IMR-90 (cell line): ENCODE results near the gene CIDEA. TPM values are rescaled to one million over a fixed set of nuclear protein-coding genes. Genes with fewer than 3 reads are reported as not detected.

ENCODE experiments used
- ATAC-seq: fragments of 200-7000 bp; cut with Tn5 transposase; 2 replicates; pipeline ENCODE4 v1.9.1; 2020; ENCODE audit warnings: low read depth, mild to moderate bottlenecking, moderate library complexity
- BruUV-seq: library from RNA; stranded (reverse); fragments of 400-500 nt; replicated peaks from 2 replicates; lab custom pipeline; 2021; lab: Mats Ljungman, UMichigan
- CTCF ChIA-PET: fragments of 300-600 bp; formaldehyde crosslinking; extraction: SDS; loops from one replicate; lab custom pipeline; 2021; ENCODE audit warnings: antibody characterized with exemption; lab: Yijun Ruan, JAX
- POLR2A ChIA-PET: fragments of 300-600 bp; sonication (Branson Sonifier 250); formaldehyde crosslinking; loops from one replicate; lab custom pipeline; 2022; ENCODE audit warnings: antibody characterized with exemption; ENCODE audit not compliant: unreplicated experiment; lab: Charles Lee
- DNase-seq: peaks from one replicate; pipeline ENCODE4 v3.0.0; 2013
- H2AFZ ChIP-seq: replicated peaks from 2 replicates; pipeline ENCODE3; 2013; ENCODE audit warnings: low read length, mild to moderate bottlenecking; ENCODE audit not compliant: poor library complexity
- H2AK5ac ChIP-seq: 2 replicates; pipeline ENCODE4 v1.6.1; 2013; ENCODE audit warnings: low read depth, low read length, inconsistent platforms
- H2AK9ac ChIP-seq: replicated peaks from 2 replicates; pipeline ENCODE3; 2013; ENCODE audit warnings: mild to moderate bottlenecking, low read depth, low read length, moderate library complexity; ENCODE audit not compliant: poor library complexity
- H2BK120ac ChIP-seq: 2 replicates; pipeline ENCODE4 v1.6.1; 2013; ENCODE audit warnings: low read depth, low read length, inconsistent platforms
- H2BK15ac ChIP-seq: 3 replicates; pipeline ENCODE4 v1.6.1; 2013; ENCODE audit warnings: low read depth, low read length, inconsistent platforms
- H2BK20ac ChIP-seq: 2 replicates; pipeline ENCODE4 v1.6.1; 2013; ENCODE audit warnings: low read depth, mild to moderate bottlenecking, inconsistent platforms, low read length, moderate library complexity
- H2BK5ac ChIP-seq: 2 replicates; pipeline ENCODE4 v1.6.1; 2013; ENCODE audit warnings: mild to moderate bottlenecking, low read depth, low read length, inconsistent platforms; ENCODE audit not compliant: poor library complexity, severe bottlenecking
- H3K14ac ChIP-seq: replicated peaks from 2 replicates; pipeline ENCODE4 v1.6.1; 2013; ENCODE audit warnings: low read depth, low read length, inconsistent platforms
- H3K18ac ChIP-seq: 2 replicates; pipeline ENCODE4 v1.6.1; 2013; ENCODE audit warnings: low read depth, low read length, control low read depth
- H3K23ac ChIP-seq: 2 replicates; pipeline ENCODE4 v1.6.1; 2013; ENCODE audit warnings: low read depth, low read length, inconsistent platforms
- H3K27ac ChIP-seq: 2 replicates; pipeline ENCODE4 v1.5.1; 2013; ENCODE audit warnings: mild to moderate bottlenecking, control low read depth, low read length; ENCODE audit not compliant: insufficient read depth
- H3K27me3 ChIP-seq: 2 replicates; pipeline ENCODE4 v1.6.1; 2013; ENCODE audit warnings: low read length; ENCODE audit not compliant: control insufficient read depth, insufficient read depth
- H3K36me3 ChIP-seq: 2 replicates; pipeline ENCODE4 v1.6.1; 2013; ENCODE audit warnings: low read length, mixed read lengths; ENCODE audit not compliant: control insufficient read depth, insufficient read depth
- H3K4ac ChIP-seq: 2 replicates; pipeline ENCODE4 v1.6.1; 2013; ENCODE audit warnings: low read depth, low read length, inconsistent platforms
- H3K4me1 ChIP-seq: 2 replicates; pipeline ENCODE4 v1.6.1; 2013; ENCODE audit warnings: low read length, mixed read lengths; ENCODE audit not compliant: control insufficient read depth, insufficient read depth
- H3K4me2 ChIP-seq: 2 replicates; pipeline ENCODE4 v1.6.1; 2013; ENCODE audit warnings: low read depth, mild to moderate bottlenecking, control low read depth, low read length, moderate library complexity
- H3K4me3 ChIP-seq: 2 replicates; pipeline ENCODE4 v1.5.1; 2013; ENCODE audit warnings: low read depth, mild to moderate bottlenecking, control low read depth, low read length, moderate library complexity; ENCODE audit not compliant: insufficient read depth
- H3K56ac ChIP-seq: 2 replicates; pipeline ENCODE4 v1.6.1; 2013; ENCODE audit warnings: low read length, inconsistent platforms; ENCODE audit not compliant: insufficient read depth; ENCODE audit errors: extremely low read depth
- H3K79me1 ChIP-seq, 2 experiments: 2 replicates each; pipeline ENCODE4 v1.6.1; 2013; ENCODE audit warnings: low read length in 2 of 2, inconsistent platforms in 1 of 2, low read depth in 1 of 2
- H3K9ac ChIP-seq: 2 replicates; pipeline ENCODE4 v1.6.1; 2013; ENCODE audit warnings: low read depth, low read length, control low read depth
- H3K9me1 ChIP-seq: 2 replicates; pipeline ENCODE4 v1.6.1; 2013; ENCODE audit warnings: low read length, inconsistent platforms; ENCODE audit not compliant: insufficient read depth
- H3K9me3 ChIP-seq: 2 replicates; pipeline ENCODE4 v1.6.1; 2013; ENCODE audit warnings: low read length; ENCODE audit not compliant: control insufficient read depth, insufficient read depth
- H4K20me1 ChIP-seq: 2 replicates; pipeline ENCODE4 v1.6.1; 2013; ENCODE audit warnings: low read length, inconsistent platforms; ENCODE audit not compliant: insufficient read depth
- H4K5ac ChIP-seq: 2 replicates; pipeline ENCODE4 v1.6.1; 2013; ENCODE audit warnings: mild to moderate bottlenecking, low read depth, low read length, control low read depth
- H4K8ac ChIP-seq, 2 experiments: 2 replicates each; pipeline ENCODE4 v1.6.1; 2013; ENCODE audit warnings: low read depth in 2 of 2, low read length in 2 of 2, control low read depth in 1 of 2, inconsistent platforms in 1 of 2
- H4K91ac ChIP-seq: 2 replicates; pipeline ENCODE4 v1.6.1; 2013; ENCODE audit warnings: low read depth, low read length, inconsistent platforms; ENCODE audit not compliant: insufficient read depth
- POLR2A ChIP-seq: IDR thresholded peaks from 2 replicates; pipeline ENCODE4 v1.6.1; 2012; ENCODE audit warnings: mild to moderate bottlenecking, low read depth, low read length
- RFX5 ChIP-seq: IDR thresholded peaks from 2 replicates; pipeline ENCODE4 v1.8.0; 2012; ENCODE audit warnings: low read depth, mild to moderate bottlenecking, low read length, moderate library complexity
- WGBS, 2 experiments: methylation state at CpG; one replicate each; pipeline versions ENCODE4 v1.1.5 to v1.1.7; 2013; ENCODE audit warnings: missing lambda C conversion rate in 2 of 2; ENCODE audit not compliant: insufficient read length in 1 of 2; ENCODE audit errors: extremely low coverage in 2 of 2; 5-methylcytosine and 5-hydroxymethylcytosine counted together
- dilution Hi-C: fragments of 300-500 bp; cut with HindIII; formaldehyde crosslinking; loops from one replicate; pipeline ENCODE4 v1.14.3; 2018; ENCODE audit warnings: low sequenced_read_pairs; ENCODE audit not compliant: unreplicated experiment
- in situ Hi-C: fragments of 300-500 bp; cut with MboI; formaldehyde crosslinking; loops from 3 replicates; pipeline ENCODE4 v1.14.3; 2019; ENCODE audit warnings: low sequenced_read_pairs, inconsistent platforms, mixed read lengths
- intact Hi-C: fragments of 100-400 bp; cut with micrococcal nuclease; formaldehyde crosslinking; loops from 2 replicates; pipeline ENCODE4 v1.10.0; 2022
- polyA plus RNA-seq, 3 experiments: library from polyadenylated mRNA; depleted of rRNA; stranded (reverse); fragments of >200 nt; gene quantifications; 2 replicates each; pipeline ENCODE4 v1.2.3, GENCODE V29; 2012; ENCODE audit warnings: low replicate concordance in 1 of 3
- total RNA-seq: library from RNA; depleted of rRNA; stranded (reverse); fragments of >200 nt; gene quantifications from 2 replicates; pipeline ENCODE4 v1.2.3, GENCODE V29; 2012

CIDEA gene
- total and polyA plus RNA-seq, 2 of the 4 experiments (the other 2 are of a cell fraction) = not detected

GRCh38 chr18:12317664-12318333 lies 63.6 kb downstream of the CIDEA start:
- H2BK5ac ChIP-seq = no peak overlapping the region
- H3K4me2 ChIP-seq = peak overlapping the region; percentile 6; the same call in 1 of the 2 replicates
- no peak overlapping the region for H2BK20ac ChIP-seq
- CTCF ChIA-PET = interaction anchor here (1.1 to 2.3 kb wide), 3 partner anchors 10 to 80 kb away, joined by 3 to 5 read pairs (median 3); no protein-coding TSS in a partner anchor
- no peak overlapping the region for H4K5ac ChIP-seq
- peaks cover 35 to 64% of the 10 kb centered on the region in 2 experiments for H3K79me1 ChIP-seq
- intact Hi-C loops = no loop called here
- dilution Hi-C loops = no loop called here
- peaks cover 60% of the 10 kb centered on the region for H3K36me3 ChIP-seq
- H3K23ac ChIP-seq = no peak overlapping the region; the same call in none of the 2 replicates
- H4K20me1 ChIP-seq = peaks cover 93% of the 10 kb centered on the region
- no peak overlapping the region for H3K9ac ChIP-seq
- no peak overlapping the region for H2BK120ac ChIP-seq
- POLR2A ChIA-PET = interaction anchor here (0.9 kb wide), 1 partner anchor 39 kb away, joined by 3 read pairs; no protein-coding TSS in a partner anchor
- H3K27me3 ChIP-seq = no peaks in the 10 kb centered on the region
- H3K14ac ChIP-seq = no peak overlapping the region
- no peak overlapping the region for H2AFZ ChIP-seq
- H2BK15ac ChIP-seq = no peak overlapping the region
- H3K9me3 ChIP-seq = no peaks in the 10 kb centered on the region
- ATAC-seq = peak; percentile 33
- DNase-seq = peak; percentile 85
- peaks cover 17% of the 10 kb centered on the region for H3K4me1 ChIP-seq
- no peak overlapping the region for H4K8ac ChIP-seq
- H3K4me3 ChIP-seq = no peak overlapping the region
- H3K4ac ChIP-seq = no peak overlapping the region
- H3K18ac ChIP-seq = no peak overlapping the region
- TF ChIP-seq POLR2A (no peak), RFX5 (0 out of 2 replicates have a peak, but pooled peaks have one; percentile 12)
- H4K91ac ChIP-seq = no peak overlapping the region
- H3K27ac ChIP-seq = peak overlapping the region; percentile 31; the same call in 1 of the 2 replicates
- no TSS peak for BruUV-seq
- 76% methylated on average over 2 of the region's 6 CpGs; no CpG with 5 or more reads in 1 of the 2 experiments for whole genome bisulfite sequencing, 2 experiments
- H2AK5ac ChIP-seq = no peak overlapping the region
- H3K56ac ChIP-seq = no peak overlapping the region
- H2AK9ac ChIP-seq = no peak overlapping the region
- H3K9me1 ChIP-seq = peaks cover 7% of the 10 kb centered on the region; the same call in 1 of the 2 replicates
- in situ Hi-C loops = no loop called here
